Progenitor cell of endocrine pancreas (in vitro differentiated cells): ENCODE results near the gene KY. TPM values are rescaled to one million over a fixed set of nuclear protein-coding genes. Genes with fewer than 3 reads are reported as not detected.

Source experiments
- DNase-seq: peaks from one replicate; pipeline ENCODE4 v3.0.0; 2021; ENCODE audit warnings: low spot score; ENCODE audit not compliant: unreplicated experiment
- H3K27ac Mint-ChIP-seq: 2 replicates; pipeline ENCODE4 v1.8.0; 2021; ENCODE audit warnings: mild to moderate bottlenecking, moderate library complexity, mixed read lengths
- H3K27me3 Mint-ChIP-seq: 2 replicates; pipeline ENCODE4 v1.8.0; 2021; ENCODE audit warnings: mixed read lengths
- H3K36me3 Mint-ChIP-seq: 2 replicates; pipeline ENCODE4 v1.8.0; 2022; ENCODE audit warnings: mixed read lengths; ENCODE audit not compliant: insufficient read depth
- H3K4me1 Mint-ChIP-seq: 2 replicates; pipeline ENCODE4 v1.8.0; 2021; ENCODE audit warnings: low read depth, mixed read lengths
- H3K4me3 Mint-ChIP-seq: 2 replicates; pipeline ENCODE4 v1.8.0; 2021; ENCODE audit warnings: low read depth, mild to moderate bottlenecking, moderate library complexity, mixed read lengths
- H3K9me3 Mint-ChIP-seq: 2 replicates; pipeline ENCODE4 v1.8.0; 2021; ENCODE audit warnings: low read depth, mixed read lengths
- total RNA-seq: library from RNA; stranded (reverse); gene quantifications from 2 replicates; pipeline ENCODE4 v1.2.1, GENCODE V29; 2021
- TF ChIP-seq, protein P1 (sequence below): fragments of 200-600 bp; sonication (generic); IDR thresholded peaks from one replicate; pipeline ENCODE4 v1.5.0; 2021; ENCODE audit warnings: antibody characterized with exemption, mild to moderate bottlenecking; ENCODE audit not compliant: unreplicated experiment

KY gene
- total RNA-seq, 1 donor from 2014 or later = not detected

GRCh38 chr3:134610432-134611385 lies 40.1 kb downstream of the KY start:
- no peak for DNase-seq
- H3K36me3 Mint-ChIP-seq = no peaks in the 10 kb centered on the region
- TF ChIP-seq, protein P1, sequence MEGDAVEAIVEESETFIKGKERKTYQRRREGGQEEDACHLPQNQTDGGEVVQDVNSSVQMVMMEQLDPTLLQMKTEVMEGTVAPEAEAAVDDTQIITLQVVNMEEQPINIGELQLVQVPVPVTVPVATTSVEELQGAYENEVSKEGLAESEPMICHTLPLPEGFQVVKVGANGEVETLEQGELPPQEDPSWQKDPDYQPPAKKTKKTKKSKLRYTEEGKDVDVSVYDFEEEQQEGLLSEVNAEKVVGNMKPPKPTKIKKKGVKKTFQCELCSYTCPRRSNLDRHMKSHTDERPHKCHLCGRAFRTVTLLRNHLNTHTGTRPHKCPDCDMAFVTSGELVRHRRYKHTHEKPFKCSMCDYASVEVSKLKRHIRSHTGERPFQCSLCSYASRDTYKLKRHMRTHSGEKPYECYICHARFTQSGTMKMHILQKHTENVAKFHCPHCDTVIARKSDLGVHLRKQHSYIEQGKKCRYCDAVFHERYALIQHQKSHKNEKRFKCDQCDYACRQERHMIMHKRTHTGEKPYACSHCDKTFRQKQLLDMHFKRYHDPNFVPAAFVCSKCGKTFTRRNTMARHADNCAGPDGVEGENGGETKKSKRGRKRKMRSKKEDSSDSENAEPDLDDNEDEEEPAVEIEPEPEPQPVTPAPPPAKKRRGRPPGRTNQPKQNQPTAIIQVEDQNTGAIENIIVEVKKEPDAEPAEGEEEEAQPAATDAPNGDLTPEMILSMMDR = no peak
- H3K27ac Mint-ChIP-seq = no peak overlapping the region
- peaks cover 28% of the 10 kb centered on the region for H3K27me3 Mint-ChIP-seq
- no peaks in the 10 kb centered on the region for H3K9me3 Mint-ChIP-seq
- H3K4me1 Mint-ChIP-seq = peaks cover 1% of the 10 kb centered on the region
- H3K4me3 Mint-ChIP-seq = no peak overlapping the region

DNA sequence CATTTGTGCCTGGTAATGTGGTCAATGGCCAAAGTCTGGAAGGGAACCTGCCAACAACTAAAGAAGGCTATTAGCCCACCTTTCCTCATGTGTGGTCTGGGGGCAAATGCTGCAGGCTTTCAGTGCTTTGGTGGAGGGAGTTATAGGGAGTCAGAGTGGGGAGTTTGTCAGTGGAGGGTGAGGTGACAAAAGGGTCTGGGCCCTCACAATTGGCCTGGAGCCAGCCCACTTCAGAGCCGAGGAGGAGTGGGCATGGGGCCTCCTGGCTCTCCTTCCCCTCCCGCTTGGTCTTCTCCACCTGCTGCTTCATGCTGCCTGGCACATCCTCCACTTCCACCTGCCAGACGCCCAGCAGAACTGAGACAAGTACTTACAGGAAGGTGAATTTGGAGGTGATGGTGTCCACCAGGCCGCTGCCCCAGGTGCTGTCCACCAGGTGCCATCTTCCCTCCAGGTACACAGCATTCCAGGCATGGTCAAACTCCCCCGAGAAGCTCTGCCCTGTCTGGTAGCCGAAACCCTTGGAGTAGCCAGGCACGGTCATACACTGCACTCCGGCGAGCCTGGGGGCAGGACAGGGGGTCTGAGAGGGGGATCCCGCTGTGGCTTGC lies 40.9 kb downstream of the KY start:
- TF ChIP-seq, protein P1 = no peak
- no peak for DNase-seq
- Mint-ChIP-seq H3K27ac (no peak overlapping the region), H3K4me3 (no peak overlapping the region), H3K9me3 (no peaks in the 10 kb centered on the region), H3K36me3 (no peaks in the 10 kb centered on the region), H3K4me1 (peaks cover under 1% of the 10 kb centered on the region), H3K27me3 (peaks cover 29% of the 10 kb centered on the region)

GRCh38 chr3:134608771-134609435 lies 41.9 kb downstream of the KY start:
- H3K27me3 Mint-ChIP-seq = peaks cover 29% of the 10 kb centered on the region
- H3K27ac Mint-ChIP-seq = peak overlapping the region; percentile 3
- H3K36me3 Mint-ChIP-seq = no peaks in the 10 kb centered on the region
- no peak for DNase-seq
- H3K4me3 Mint-ChIP-seq = no peak overlapping the region
- H3K9me3 Mint-ChIP-seq = no peaks in the 10 kb centered on the region
- no peaks in the 10 kb centered on the region for H3K4me1 Mint-ChIP-seq
- TF ChIP-seq, protein P1 = no peak

DNA sequence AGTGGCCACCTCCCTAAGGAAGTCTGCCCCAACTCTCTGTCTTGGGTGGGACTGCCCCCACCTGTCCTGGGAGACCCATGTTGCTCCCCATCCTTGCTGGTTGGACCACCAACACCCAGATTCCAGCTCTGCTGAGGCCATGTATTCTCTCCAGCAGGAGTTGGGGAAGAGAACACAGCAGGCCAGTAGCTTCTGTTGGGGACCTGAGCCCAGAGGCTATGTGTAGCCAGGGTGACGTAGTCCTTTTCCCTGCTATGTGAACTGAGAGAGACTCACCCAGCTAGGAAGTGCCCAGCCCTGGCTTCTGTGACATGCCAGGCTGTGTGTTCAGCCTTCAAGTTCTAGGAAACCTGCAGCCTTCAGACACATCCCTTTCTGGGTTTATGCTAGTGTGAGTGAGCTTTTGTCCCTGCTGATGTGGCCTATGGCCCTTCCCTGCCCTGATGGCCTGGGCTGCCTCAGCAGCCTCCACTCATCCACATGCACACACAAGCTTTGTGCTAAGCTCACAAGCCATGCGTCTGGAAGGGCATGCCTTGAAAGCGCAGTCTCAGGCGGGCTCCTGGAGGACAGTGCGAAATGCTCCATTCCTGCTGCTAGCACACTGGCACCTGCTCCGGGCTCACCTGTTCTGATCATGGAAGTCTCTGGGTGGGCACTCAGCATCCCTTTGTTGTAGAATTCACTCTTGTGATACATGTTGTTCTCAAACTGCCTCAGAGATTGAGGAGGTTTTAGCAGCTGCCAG lies 42.6 kb downstream of the KY start:
- Mint-ChIP-seq H3K4me1 (no peaks in the 10 kb centered on the region), H3K27ac (no peak overlapping the region), H3K4me3 (no peak overlapping the region), H3K27me3 (peaks cover 29% of the 10 kb centered on the region), H3K36me3 (no peaks in the 10 kb centered on the region), H3K9me3 (no peaks in the 10 kb centered on the region)
- TF ChIP-seq, protein P1 = no peak
- no peak for DNase-seq
